ENCODE data around the gene ATXN2.
"Not testable (repeated sequence)": the region's sequence is repeated elsewhere in the genome, so short reads cannot be mapped to it uniquely, and the experiment has no call there.

Gene ATXN2

GRCh38 chr12:111407377-111408115 is 191.6 kb downstream of the ATXN2 start:
- DNase-seq (ENCODE audit: insufficient read length, low spot score) (no peak), FAIRE-seq (no peak)
- TF ChIP-seq POLR2A (IDR thresholded peaks at IDR 0.05; ENCODE audit: low read depth, low read length) = no peak

GRCh38 chr12:111406474-111407376 is 192.4 kb downstream of the ATXN2 start:
- FAIRE-seq (no peak), DNase-seq (ENCODE audit: insufficient read length, low spot score) (no peak)
- TF ChIP-seq POLR2A (IDR thresholded peaks at IDR 0.05; ENCODE audit: low read depth, low read length) = 0 out of 2 replicates have a peak, but pooled peaks have one; percentile 5

- DNase-seq (ENCODE audit: insufficient read length, low spot score) (no peak), FAIRE-seq (no peak)
- TF ChIP-seq POLR2A (IDR thresholded peaks at IDR 0.05; ENCODE audit: low read depth, low read length) = peak; percentile 83
Observed at GRCh38 chr12:111405859-111406473, 193.1 kb downstream of the ATXN2 start, which contains the start of gene SH2B3. Gene SH2B3, plus strand, starts transcription at chr12:111405923. Its CDS starts 12,223 bp downstream, at chr12:111418146.

DNA sequence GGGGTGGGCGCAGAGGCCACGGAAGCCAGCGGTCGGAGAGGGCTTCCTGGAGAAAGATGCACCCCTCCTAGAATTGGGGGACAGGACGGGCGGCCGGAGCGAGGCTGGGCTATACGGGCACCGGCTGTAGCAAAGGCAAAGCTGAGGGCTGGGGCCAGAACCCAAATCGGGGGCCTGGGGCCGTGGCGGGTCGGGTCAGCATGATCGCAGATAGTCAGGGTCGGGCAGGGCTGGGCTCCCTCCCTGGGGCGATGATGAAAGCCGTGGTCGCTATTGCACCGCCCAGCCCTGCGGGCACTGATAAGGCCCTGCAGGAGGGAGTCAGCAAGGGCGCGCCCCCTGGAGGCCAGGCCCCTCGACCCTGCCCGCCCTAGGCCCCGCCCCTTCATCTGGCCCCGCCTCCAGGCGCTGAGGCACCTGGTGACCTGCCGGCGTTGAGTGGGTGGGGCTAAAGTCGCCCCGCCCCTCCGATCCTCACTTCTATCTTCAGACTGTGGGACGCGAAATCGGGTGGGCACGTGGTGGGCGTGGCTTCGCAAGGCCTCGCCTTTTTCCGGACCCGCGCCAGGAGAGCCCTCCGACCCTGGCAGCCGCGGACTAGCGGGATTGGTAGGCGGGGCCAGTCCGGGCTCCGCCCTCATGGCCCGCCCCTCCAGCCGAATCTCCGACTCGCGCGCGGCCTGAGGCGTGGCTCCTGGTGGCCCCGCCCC is 193.8 kb downstream of the ATXN2 start:
- peak; percentile 80 for FAIRE-seq
- peak; percentile 92 for DNase-seq (ENCODE audit: insufficient read length, low spot score)
- TF ChIP-seq POLR2A (IDR thresholded peaks at IDR 0.05; ENCODE audit: low read depth, low read length) = no peak

- no peak for TF ChIP-seq POLR2A (IDR thresholded peaks at IDR 0.05; ENCODE audit: low read depth, low read length)
- FAIRE-seq = no peak
- DNase-seq (ENCODE audit: insufficient read length, low spot score) = no peak
Observed at GRCh38 chr12:111404362-111405148, 194.6 kb downstream of the ATXN2 start.

- DNase-seq (ENCODE audit: insufficient read length, low spot score); FAIRE-seq: not testable (repeated sequence)
Observed at GRCh38 chr12:111402490-111402824, 196.7 kb downstream of the ATXN2 start.
